Right cardiac atrium (tissue), 5 donors: ENCODE data around the gene APOF. TPM values are rescaled to one million over a fixed set of nuclear protein-coding genes. Genes with fewer than 3 reads are reported as not detected.
A peak's percentile ranks its signal among the peaks of the same experiment; 100 is the strongest.
"Not testable (repeated sequence)": the region's sequence is repeated elsewhere in the genome, so short reads cannot be mapped to it uniquely, and the experiment has no call there.

Experiments used
- ATAC-seq, 2 donors: fragments of 200-7000 bp; cut with Tn5 transposase; one replicate each; pipeline versions ENCODE4 v1.8.0 to v1.9.1; 2020; ENCODE audit warnings: moderate library complexity in 2 of 2, mild to moderate bottlenecking in 1 of 2
- DNase-seq, 3 donors: peaks; one replicate each; pipeline ENCODE4 v3.0.0-alpha.2; 2020
- H3K27ac ChIP-seq: one replicate; pipeline ENCODE4 v1.5.1; 2013; ENCODE audit warnings: mild to moderate bottlenecking, low read length, control low read depth, moderate library complexity
- H3K27me3 ChIP-seq: one replicate; pipeline ENCODE4 v1.6.1; 2013; ENCODE audit not compliant: control insufficient read depth, insufficient read depth
- H3K4me1 ChIP-seq: one replicate; pipeline ENCODE4 v1.6.1; 2013; ENCODE audit warnings: low read length; ENCODE audit not compliant: control insufficient read depth, insufficient read depth
- H3K4me3 ChIP-seq: one replicate; pipeline ENCODE4 v1.5.1; 2013; ENCODE audit warnings: low read length, control low read depth
- H3K9me3 ChIP-seq: one replicate; pipeline ENCODE4 v1.6.1; 2013; ENCODE audit warnings: low read length; ENCODE audit not compliant: control insufficient read depth
- WGBS: extraction: QIAGEN DNeasy Blood & Tissue Kit; methylation state at CpG from one replicate; pipeline ENCODE4 v1.1.7; 2013; 5-methylcytosine and 5-hydroxymethylcytosine counted together
- intact Hi-C, 4 donors: fragments of 100-400 bp; cut with DNase I; formaldehyde crosslinking; loops; one replicate each; pipeline versions ENCODE4 v1.11.0 to v1.14.0; 2022 to 2023
- polyA plus RNA-seq: library from polyadenylated mRNA; stranded (reverse); fragments of 200-250 nt; gene quantifications from one replicate; pipeline ENCODE4 v1.2.3, GENCODE V29; 2013
- total RNA-seq, 4 donors: library from RNA; stranded (reverse); fragmentation: NEBNext Ultra II Directional; extraction: Animal tissue kit (Norgen Biotek cat#: 25700); gene quantifications; one replicate each; pipeline ENCODE4 v1.2.1, GENCODE V29; 2021
- donor health status: healthy with polysubstance abuse.
- donor health status: DM: no; HTN: yes; CAD: no.
- donor health status: DM: no; HTN: no; CAD: no.
- donor health status: DM: no; HTN: yes; CAD: no; lungs with severe emphysema.
- donor health status: DM: yes; HTN: yes; CAD: no.

The APOF gene
- total and polyA plus RNA-seq, 5 donors: not detected

DNA sequence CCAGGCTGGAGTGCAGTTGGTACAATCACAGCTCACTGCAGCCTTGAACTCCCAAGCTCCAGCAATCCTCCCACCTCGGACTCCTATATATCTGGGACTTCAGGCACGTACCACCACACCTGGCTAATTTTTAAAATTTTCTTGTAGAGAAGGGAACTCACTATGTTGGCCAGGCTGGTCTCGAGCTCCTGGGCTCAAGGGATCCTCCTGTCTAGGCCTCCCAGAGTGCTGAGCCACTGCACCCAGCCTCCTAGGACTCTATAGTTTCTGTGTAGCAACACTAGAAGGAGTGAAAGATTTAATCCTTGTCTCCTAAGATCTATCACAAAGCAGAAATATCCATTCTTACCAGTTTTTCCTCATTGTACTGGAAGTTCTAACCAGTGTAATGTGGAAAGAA lies 4.3 kb upstream of the APOF start:
- intact Hi-C loops: loop anchor here in 1 of 4 donors (10.0 kb wide), 1 partner anchor 78 kb away; the partner anchor contains the start of gene TIMELESS
- H3K4me1 ChIP-seq: no peaks in the 10 kb centered on the region
- no peaks in the 10 kb centered on the region for H3K27me3 ChIP-seq
- DNase-seq (no peak), ATAC-seq (no peak)
- H3K9me3 ChIP-seq: no peaks in the 10 kb centered on the region
- no peak overlapping the region for H3K27ac ChIP-seq
- H3K4me3 ChIP-seq: no peak overlapping the region
- 83% methylated on average over 3 of the region's 3 CpGs for WGBS

DNA sequence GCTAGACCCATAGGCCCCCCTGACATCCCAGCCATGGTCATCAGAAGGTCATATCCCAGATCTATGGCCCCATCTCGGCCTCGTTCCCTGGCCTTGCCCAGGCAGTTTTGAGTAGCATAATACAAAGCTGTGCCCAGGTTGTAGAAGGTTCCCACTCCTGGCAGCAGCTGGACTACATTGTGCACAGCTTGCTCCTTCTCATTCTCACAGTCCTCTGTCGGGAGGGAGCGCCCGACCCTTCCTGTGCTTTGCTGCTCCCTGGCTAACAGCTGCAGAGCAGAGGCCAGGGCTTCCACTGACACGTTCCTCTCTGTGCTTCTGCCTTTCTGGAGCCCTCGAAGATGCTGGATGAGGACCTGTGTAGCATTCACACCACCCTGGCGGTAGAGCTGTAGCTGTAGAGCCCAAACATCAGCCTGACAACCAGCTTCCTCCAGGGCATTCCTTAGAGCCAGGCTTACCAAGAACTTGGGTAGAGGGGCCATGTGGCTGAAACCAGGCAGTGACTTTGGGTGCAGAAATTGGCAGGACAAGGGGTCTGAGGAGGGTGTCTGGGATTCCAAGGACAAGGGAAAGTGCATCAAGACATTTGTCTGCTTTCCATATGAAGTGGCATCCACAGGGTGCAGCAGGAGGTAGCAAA lies 1.0 kb downstream of the APOF start:
- Histone ChIP-seq H3K4me3 (no peak overlapping the region), H3K4me1 (peaks cover 2% of the 10 kb centered on the region), H3K27ac (no peak overlapping the region), H3K9me3 (no peaks in the 10 kb centered on the region), H3K27me3 (no peaks in the 10 kb centered on the region)
- intact Hi-C loops: loop anchor here in 1 of 4 donors (10.0 kb wide), 1 partner anchor 83 kb away; the partner anchor contains the start of gene TIMELESS
- DNase-seq: no peak
- ATAC-seq: no peak
- WGBS: 74% methylated on average over 8 of the region's 8 CpGs

DNA sequence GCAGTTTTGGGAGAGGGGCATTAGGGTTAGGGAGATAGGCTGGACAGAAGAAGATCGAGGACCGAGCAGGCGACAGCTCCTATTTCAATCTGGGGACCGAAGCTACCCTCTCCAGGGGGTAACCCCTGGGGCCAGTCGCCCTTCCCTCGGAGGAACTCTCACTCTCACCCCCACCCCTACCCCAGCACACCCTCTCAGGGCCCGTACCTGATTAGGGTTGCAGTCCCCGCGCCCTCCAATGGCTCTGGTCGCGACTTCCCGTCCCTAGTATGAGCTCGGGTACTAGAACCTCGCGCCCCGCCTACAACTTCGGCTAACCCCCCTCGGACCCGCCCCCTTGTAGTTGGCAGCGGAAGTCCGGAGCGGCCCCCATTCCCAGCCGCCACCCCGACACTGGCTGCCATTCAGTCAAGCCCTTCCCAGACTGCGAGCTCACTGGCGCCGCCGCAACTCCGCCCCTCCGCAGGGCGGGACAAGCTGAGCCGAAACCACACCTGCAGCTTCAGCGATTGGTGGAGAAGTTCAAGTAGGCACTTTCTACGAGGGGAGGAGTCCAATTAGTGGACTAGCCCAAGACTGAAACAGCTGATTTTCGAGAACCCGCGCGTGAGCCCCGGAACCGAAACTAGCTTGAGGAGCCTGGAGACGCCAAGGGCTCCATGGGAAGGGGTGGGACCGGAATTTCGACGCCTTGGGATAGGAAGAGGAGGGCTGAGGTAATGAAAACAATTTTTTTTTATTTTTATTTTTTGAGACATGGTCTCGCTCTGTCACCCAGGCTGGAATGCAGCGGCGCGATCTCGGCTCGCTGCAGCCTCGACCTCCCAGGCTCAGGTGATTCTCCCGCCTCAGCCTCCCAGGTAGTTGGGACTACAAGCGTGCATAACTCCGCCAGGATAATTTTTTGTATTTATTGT lies 2.5 kb downstream of the APOF start, which contains the start of gene STAT2:
STAT2 (minus strand) TSS at position 257 of the 917 bp plus-strand sequence. CDS start 3,536 bp downstream, outside the sequence.
- Histone ChIP-seq H3K9me3 (no peaks in the 10 kb centered on the region), H3K27ac (peak within 1 kb of the TSS; percentile 84), H3K4me1 (peaks cover 2% of the 10 kb centered on the region), H3K4me3 (peak within 1 kb of the TSS; percentile 72), H3K27me3 (no peaks in the 10 kb centered on the region)
- intact Hi-C loops: loop anchor here in 2 of 4 donors (10.0 kb wide), 2 partner anchors 85 to 95 kb away; partner anchors contain the start of genes MIP (in 1 of the 2) and TIMELESS (in 1 of the 2)
- peak; percentile 100 for DNase-seq
- WGBS: under 1% methylated on average over 54 of the region's 54 CpGs
- ATAC-seq: peak; percentile 99

DNA sequence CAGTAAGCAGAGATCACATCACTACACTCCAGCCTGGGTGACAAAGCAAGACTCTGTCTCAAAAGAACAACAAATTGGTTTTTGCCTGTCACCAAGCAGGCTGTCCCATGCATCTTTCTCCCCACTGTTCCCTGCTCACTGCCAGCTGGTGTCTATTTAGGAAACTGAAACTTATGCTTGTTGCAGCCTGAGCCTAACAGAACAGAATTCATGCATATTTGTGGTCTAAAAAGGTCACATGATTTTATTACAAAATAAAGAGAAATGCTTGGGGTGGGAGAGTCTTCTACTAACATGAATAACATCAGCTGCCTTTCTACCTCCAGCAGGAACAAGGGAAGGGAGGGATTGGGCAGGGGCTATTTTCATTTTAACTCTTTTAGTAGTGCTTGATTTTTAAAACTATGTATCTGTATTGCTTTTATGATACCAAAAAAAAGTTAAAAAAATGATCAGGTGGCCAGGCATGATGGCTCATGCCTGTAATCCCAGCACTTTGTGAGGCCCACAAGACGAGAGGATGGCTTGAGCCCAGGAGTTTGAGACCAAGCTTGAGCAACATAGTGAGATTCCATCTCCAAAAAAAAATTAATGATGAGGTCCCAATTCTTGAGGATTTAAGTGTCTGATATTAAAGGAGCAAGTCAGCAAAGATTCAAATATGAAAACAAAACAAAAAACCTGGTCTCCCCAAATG lies 3.7 kb downstream of the APOF start:
- Histone ChIP-seq H3K4me3 (peak overlapping the region; percentile 72), H3K4me1 (peaks cover 2% of the 10 kb centered on the region), H3K9me3 (no peaks in the 10 kb centered on the region), H3K27ac (no peak overlapping the region), H3K27me3 (no peaks in the 10 kb centered on the region)
- no peak for ATAC-seq
- DNase-seq: no peak
- intact Hi-C loops: loop anchor here in 1 of 4 donors (10.0 kb wide), 1 partner anchor 96 kb away; the partner anchor contains the start of gene MIP
- 21% methylated on average over 1 of the region's 1 CpG for WGBS

DNA sequence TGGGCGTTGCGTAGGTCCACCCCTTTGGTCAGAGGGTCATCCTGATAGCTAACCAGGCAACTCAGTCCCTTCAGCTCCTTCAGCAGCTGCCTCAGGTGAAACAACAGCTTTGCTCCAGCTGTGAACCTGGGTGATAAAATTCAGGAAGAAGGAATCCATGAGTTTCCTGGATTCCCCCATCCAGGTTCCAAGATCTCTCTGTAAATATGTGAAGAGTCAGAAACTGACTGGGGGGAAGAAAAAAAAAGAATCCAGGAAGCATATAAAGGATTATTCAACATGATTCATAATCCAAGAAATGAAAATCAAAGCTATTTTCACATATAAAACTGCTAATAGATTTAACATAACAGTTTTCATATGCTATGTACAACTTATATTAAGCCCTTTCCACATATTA lies 11.3 kb downstream of the APOF start:
- no peak overlapping the region for H3K27ac ChIP-seq
- 91% methylated on average over 2 of the region's 2 CpGs for WGBS
- no peaks in the 10 kb centered on the region for H3K27me3 ChIP-seq
- no peak overlapping the region for H3K4me3 ChIP-seq
- H3K4me1 ChIP-seq: no peaks in the 10 kb centered on the region
- intact Hi-C loops: loop anchor here in 1 of 4 donors (10.0 kb wide), 1 partner anchor 103 kb away; the partner anchor contains the start of gene MIP
- ATAC-seq: no peak
- no peaks in the 10 kb centered on the region for H3K9me3 ChIP-seq
- no peak for DNase-seq

DNA sequence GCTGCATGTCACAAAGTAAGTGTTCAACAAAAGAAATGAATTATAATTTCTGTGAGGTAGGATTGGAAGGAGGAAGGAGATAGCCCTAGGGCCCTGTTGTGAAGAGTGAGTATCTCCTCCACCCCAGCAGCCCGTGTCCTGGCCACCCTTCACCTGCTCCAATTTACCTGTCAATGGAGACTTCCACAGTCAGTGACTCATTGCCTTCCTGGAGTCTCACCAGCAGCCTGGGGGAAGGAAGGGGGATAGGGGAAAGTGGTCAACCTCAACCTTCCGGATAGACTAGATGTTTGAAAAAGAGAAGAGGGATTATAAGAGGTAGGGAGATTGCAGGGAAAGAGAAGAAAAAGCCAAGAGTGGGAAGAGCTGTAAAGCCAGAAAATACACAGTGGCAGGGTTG lies 12.0 kb downstream of the APOF start:
- H3K4me1 ChIP-seq: no peaks in the 10 kb centered on the region
- no peak for DNase-seq
- H3K9me3 ChIP-seq: no peaks in the 10 kb centered on the region
- no peak for ATAC-seq
- no peak overlapping the region for H3K27ac ChIP-seq
- WGBS: 90% methylated on average over 2 of the region's 2 CpGs
- intact Hi-C loops: loop anchor here in 1 of 4 donors (10.0 kb wide), 1 partner anchor 104 kb away; the partner anchor contains the start of gene MIP
- no peaks in the 10 kb centered on the region for H3K27me3 ChIP-seq
- no peak overlapping the region for H3K4me3 ChIP-seq

DNA sequence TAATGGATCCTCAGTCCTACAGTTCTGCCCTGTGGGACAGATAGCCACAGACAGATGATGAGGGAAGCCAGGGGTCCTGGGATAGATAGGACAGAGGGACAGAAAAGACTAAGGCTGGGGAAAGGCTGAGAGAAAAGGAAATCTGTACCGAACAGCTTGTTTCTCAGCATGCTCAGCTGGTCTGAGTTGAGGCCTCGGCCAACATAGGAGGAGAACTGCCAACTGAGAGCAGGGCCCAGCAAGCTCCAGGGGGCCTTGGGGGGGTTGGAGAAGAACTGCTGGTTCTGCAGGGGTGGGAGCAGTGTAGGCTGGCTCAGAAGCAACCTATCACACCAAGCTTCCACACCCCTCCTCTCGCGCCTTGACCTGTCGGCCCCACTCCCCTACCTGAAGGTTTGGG lies 13.9 kb downstream of the APOF start:
- H3K4me1 ChIP-seq: no peaks in the 10 kb centered on the region

DNA sequence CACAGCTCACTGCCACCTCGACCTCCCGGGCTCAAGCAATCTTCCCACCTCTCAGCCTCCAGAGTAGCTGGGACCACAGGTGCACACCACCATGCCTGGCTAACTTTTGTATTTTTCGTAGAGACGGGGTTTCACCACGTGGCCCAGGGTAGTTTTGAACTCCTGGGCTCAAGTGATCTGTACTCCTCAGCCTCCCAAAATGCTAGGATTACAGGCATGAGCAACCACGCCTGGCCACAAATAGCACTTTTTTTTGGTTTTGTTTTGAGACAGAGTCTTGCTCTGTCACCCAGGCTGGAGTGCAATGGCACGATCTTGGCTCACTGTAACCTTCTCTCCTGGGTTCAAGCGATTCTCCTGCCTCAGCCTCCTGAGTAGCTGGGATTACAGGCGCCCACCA lies 15.4 kb downstream of the APOF start:
- H3K4me1 ChIP-seq, DNase-seq, H3K27ac ChIP-seq, H3K27me3 ChIP-seq, intact Hi-C loops, H3K9me3 ChIP-seq, H3K4me3 ChIP-seq, ATAC-seq: not testable (repeated sequence)
- WGBS: 90% methylated on average over 9 of the region's 9 CpGs

More for the DNA sequence above, 13.9 kb downstream of the APOF start:
- Histone ChIP-seq H3K9me3 (no peaks in the 10 kb centered on the region), H3K27me3 (no peaks in the 10 kb centered on the region), H3K4me3 (no peak overlapping the region), H3K27ac (no peak overlapping the region)
- DNase-seq (no peak), ATAC-seq (no peak)
- WGBS: 90% methylated on average over 5 of the region's 5 CpGs
- intact Hi-C loops: no loop called here

DNA sequence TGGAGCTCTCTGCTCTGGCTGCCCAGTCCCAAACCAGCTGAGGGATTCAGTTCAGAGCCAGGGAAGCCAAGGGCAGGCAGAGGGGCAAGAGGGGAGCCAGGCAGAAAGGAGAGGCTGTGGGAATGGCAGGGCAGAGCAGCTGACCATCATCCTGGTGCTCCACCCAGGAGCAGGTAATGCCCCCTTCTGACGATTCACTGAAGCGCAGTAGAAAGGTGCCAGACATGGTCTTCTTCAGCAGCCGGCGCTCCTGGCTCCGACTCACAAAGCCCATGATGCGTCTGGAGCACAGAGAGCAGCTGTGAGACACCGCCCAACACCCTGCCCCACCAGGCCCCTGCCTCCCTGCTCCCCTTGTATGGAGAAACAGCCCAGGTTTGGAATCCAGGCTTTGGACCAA lies 16.0 kb downstream of the APOF start:
- 74% methylated on average over 7 of the region's 7 CpGs for WGBS
- intact Hi-C loops: no loop called here
- peak in 1 of 2 donors; percentile 16 for ATAC-seq
- H3K27ac ChIP-seq: no peak overlapping the region
- DNase-seq: no peak
- H3K9me3 ChIP-seq: no peaks in the 10 kb centered on the region
- no peaks in the 10 kb centered on the region for H3K27me3 ChIP-seq
- H3K4me1 ChIP-seq: no peaks in the 10 kb centered on the region
- no peak overlapping the region for H3K4me3 ChIP-seq

DNA sequence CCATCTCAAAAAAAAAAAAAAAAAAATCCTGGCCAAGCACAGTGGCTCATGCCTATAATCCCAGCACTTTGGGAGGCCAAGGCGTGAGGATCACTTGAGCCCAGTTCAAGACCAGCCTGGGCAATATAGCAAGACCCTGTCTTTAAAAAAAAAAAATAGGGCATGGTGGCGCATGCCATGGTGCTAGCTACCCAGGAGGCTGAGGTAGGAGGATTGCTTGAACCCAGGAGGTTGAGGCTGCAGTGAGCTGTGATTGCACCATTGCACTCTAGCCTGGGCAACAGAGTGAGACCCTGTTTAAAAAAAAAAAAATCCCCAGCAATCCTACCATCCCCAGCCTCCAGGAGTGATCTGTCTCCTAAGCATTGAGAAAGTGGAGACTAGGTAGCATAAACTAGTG lies 20.4 kb downstream of the APOF start:
- H3K4me3 ChIP-seq, H3K4me1 ChIP-seq, H3K27me3 ChIP-seq, ATAC-seq, H3K27ac ChIP-seq, DNase-seq, H3K9me3 ChIP-seq, intact Hi-C loops: not testable (repeated sequence)
- 98% methylated on average over 2 of the region's 2 CpGs for WGBS
